HG03457 (cell line): ENCODE results near the gene SUGCT.
A peak's percentile ranks its signal among the peaks of the same experiment; 100 is the strongest.
"Not testable (repeated sequence)": the region's sequence is repeated elsewhere in the genome, so short reads cannot be mapped to it uniquely, and the experiment has no call there.

Experiments
- ATAC-seq: cut with Tn5 transposase; IDR thresholded peaks from one replicate; pipeline ENCODE4 v1.9.1; 2021; ENCODE audit warnings: moderate number of reproducible peaks; ENCODE audit not compliant: unreplicated experiment

The SUGCT gene

GRCh38 chr7:40134428-40135316 is at the start of gene SUGCT, which contains the start of gene MPLKIP:
TSS of gene SUGCT (plus strand) at chr7:40135005.
TSS of gene MPLKIP (minus strand) at chr7:40134622. CDS start at chr7:40134567, 55 bp downstream.
- peak; percentile 81 for ATAC-seq

DNA sequence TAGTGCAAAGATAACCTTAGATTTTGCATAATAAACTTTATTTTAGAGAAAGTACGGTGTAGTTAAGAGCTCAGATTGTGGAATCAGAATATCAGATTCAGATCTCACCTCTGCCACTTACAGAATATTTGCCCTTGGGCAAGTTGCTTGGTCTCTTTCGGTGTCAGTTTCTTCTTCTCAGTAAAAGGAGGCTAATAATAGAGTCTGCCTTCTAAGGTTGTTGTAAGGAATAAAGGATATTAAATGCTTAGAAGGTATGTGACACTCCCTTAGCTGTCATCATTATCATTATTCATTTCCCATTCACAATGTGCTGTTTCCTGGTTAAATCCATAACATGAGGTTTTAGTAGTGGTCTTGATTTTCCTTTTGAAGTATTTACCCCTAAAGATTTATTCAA is 42.6 kb upstream of the SUGCT start:
- no peak for ATAC-seq

- no peak for ATAC-seq
These were observed 41.0 kb upstream of the SUGCT start for GRCh38 chr7:40093631-40094350.

DNA sequence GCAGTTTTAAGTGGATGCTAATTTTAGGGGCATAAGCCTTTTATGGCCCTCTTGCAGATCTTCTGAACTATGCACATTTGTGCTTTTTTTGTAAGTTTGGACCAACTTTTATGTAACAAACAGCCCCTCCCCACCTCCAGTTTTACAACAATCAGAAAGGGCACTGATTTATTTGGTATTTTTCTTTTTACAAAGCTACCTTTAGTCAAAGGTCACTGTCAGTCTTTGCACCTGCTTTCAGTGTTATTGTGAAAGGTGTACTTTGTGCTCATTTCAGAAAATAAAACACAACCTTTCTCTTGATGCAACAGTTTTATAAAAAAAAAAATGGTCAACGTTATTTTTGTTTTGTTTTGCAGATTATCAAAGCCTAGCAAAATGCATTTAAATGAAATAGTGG is 39.6 kb upstream of the SUGCT start:
- no peak for ATAC-seq

- no peak for ATAC-seq
These were observed 39.0 kb upstream of the SUGCT start for GRCh38 chr7:40095695-40096327.

DNA sequence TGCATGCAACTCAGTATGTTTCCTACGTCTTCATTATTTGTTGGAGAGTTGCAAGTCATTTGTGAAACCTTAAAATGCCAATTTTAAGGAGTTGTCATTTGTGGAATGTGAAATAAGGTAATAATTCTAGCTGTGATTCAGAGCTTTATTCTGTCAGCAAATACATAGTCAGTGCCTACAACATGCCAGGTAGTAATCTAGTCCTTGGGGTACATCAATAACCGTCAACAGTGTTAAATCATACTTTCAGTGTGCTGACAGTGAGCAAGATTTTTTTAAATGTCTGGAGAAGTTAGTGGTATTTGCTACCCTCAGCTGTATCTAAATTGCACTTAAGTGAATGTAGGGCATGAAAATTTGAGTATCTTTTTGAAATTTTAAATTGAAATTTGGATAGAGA is 37.1 kb upstream of the SUGCT start:
- ATAC-seq: no peak

DNA sequence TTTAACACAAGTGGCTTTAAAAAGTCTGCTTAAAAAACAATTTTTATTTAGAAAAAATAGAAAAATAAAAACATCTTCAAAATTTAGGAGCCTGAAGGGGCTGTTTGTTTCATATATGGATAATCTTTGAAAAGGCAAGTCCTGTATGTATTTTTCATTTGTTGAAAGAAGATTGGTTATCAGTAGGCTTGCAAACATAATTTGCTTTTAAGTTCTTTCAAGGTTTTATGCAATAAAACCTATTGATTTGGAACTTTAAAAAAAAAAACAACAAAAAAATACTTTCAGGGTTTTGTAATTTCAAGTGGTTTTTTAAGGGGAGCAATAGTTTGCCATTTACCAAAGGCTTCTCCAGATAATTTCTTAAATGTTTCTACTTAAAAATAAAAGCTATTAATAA is 36.0 kb upstream of the SUGCT start:
- ATAC-seq: no peak

- no peak for ATAC-seq
These were observed 35.0 kb upstream of the SUGCT start for GRCh38 chr7:40099837-40100236.

DNA sequence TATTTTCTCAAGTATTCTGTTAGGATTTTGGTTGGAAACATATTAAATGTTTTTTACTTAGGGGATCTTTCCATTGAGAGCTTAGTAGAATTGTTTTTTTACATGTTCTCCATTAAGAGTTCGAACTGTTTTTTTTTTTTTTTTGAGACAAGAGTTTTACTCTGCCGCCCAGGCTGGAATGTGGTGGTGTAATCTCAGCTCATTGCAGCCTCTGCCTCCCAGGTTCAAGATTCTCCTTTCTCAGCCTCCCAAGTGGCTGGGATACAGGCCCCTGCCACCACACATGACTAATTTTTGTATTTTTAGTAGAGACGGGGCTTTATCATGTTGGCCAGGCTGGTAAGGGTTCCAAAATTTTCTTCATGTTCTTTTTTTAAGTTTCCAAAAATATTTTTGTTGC is 33.6 kb upstream of the SUGCT start:
- no peak for ATAC-seq

DNA sequence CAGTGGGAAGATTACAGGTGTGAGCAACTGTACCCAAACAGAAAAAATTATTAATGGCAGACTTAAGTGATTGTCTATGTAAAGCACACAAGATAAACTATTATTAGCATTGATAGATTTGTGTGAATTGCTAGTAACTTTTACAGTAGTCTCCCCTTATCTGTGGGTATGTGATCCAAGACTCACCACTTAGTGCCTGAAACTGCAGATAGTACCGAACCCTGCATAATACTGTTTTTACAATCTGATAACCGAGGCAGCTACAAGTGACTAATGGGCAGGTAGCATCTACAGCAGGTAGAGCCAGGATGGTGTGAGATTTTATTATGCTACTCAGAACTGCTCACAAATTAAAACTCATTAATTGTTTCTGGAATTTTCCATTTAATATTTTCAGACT is 31.9 kb upstream of the SUGCT start:
- ATAC-seq: no peak

DNA sequence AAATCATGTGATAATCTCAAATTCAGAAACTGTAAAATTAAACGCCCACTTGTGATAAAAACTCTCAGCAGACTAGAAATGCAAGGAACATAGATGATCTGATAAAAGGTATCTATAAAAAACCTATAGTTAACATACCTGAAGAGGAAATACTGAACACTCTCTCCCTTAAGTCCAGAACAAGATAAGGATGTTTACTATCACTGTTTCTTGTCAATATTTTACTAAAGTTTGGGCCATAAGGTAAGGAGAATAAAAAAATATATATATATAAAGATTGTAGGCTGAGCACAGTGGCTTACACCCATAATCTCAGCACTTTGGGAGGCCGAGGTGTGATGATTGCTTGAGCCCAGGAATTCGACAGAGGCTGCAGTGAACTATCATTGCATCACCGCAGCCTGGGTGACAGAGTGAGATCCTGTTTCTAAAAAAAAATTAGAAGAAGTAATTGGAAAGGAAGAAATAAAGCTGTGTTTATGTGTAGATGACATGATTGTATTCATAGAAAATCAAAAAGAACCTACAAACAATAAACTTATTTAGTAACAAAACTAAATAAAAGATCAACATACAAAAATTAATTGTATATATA is 28.8 kb upstream of the SUGCT start:
- no peak for ATAC-seq

- ATAC-seq: no peak
These were observed 18.9 kb upstream of the SUGCT start for GRCh38 chr7:40115936-40116335.

DNA sequence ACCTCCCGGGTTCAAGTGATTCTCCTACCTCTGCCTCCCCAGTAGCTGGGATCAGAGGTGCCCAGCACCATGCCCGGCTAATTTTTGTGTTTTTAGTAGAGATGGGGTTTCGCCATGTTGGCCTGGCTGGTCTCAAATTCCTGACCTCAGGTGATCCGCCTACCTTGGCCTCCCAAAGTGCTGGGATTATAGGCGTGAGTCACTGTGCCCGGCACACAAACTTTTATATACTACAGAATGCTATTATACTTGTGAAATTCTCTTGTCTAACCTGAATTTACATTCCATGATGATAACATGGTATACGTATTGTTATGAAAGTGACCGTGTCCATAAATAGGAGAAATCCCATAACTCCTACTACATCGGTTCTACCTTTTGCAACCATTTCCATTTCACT is 17.6 kb upstream of the SUGCT start:
- ATAC-seq: not testable (repeated sequence)

DNA sequence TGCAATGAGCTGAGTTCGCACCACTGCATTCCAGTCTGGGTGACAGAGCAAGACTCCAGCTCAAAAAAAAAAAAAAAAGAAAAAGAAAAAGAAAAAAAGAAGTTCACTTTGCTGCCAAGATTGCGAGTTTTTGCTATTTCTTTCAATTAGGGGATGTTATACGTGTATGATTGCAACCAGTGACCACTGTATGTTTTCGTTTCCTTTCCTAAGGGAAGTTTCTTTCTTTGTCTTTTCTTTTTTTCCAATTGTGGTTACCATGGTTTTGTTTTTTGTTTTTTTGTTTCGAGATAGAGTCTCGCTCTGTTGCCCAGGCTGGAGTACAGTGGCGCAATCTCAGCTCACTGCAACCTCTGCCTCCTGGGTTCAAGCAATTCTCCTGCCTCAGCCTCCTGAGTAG is 16.6 kb upstream of the SUGCT start:
- ATAC-seq: not testable (repeated sequence)

GRCh38 chr7:40120020-40120419 is 14.8 kb upstream of the SUGCT start:
- ATAC-seq: no peak

GRCh38 chr7:40122100-40122939 is 12.5 kb upstream of the SUGCT start:
- not testable (repeated sequence) for ATAC-seq

DNA sequence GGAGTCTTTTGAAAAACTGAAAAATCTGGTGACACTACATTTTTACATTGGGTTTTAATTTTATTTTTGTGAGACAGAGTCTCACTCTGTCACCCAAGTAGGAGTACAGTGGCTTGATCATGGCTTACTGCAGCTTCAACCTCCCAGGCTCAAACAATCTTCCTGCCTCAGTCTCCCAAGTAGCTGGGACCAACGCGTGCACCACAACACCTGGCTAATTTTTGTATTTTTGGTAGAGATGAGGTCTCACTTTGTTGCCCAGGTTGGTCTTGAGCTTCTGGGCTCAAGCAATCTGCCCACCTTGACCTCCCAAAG is 11.9 kb upstream of the SUGCT start:
- no peak for ATAC-seq

GRCh38 chr7:40133561-40134427 is 1.0 kb upstream of the SUGCT start:
- ATAC-seq: no peak

- ATAC-seq: no peak
These were observed 459 bp downstream of the SUGCT start for GRCh38 chr7:40135317-40135610.

DNA sequence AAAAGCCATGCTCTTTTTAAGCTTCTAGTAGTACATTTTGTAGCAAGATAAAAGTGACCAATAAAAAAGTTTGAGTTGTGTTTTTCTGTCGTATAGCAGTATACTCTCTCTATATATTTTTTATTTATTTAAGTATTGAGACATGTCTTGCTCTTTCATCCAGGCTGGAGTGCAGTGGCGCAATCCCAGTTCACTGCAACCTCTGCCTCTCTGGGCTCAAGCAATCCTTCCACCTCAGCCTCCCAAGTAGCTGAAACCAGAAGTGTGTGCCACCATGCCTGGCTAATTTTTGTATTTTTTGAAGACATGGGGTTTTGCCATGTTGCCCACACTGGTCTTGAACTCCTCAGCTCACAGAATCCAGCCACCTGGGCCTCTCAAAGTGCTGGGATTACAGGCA is 2.8 kb downstream of the SUGCT start:
- ATAC-seq: no peak
